K562 (cell line): Measurements from ENCODE around the gene OPCML.

Experiments used
- CHD4 ChIP-seq: fragments of 200-600 bp; sonication (generic); IDR thresholded peaks from 3 replicates; pipeline ENCODE4 v1.6.1; 2012; ENCODE audit warnings: low read depth, mild to moderate bottlenecking, mixed read lengths, low read length, inconsistent platforms; ENCODE audit not compliant: insufficient read depth, insufficient replicate concordance, poor library complexity, severe bottlenecking
- ESRRB ChIP-seq: fragments of 250-450 bp; sonication (Bioruptor Pico); IDR thresholded peaks from 2 replicates; pipeline ENCODE4 v1.5.0; 2020; ENCODE audit warnings: mild to moderate bottlenecking, moderate library complexity, borderline replicate concordance
- EZH2 ChIP-seq: IDR thresholded peaks from 2 replicates; pipeline ENCODE4 v1.6.1; 2012; ENCODE audit warnings: low read depth, mild to moderate bottlenecking, inconsistent platforms, low read length, borderline replicate concordance
- MXI1 ChIP-seq: IDR thresholded peaks from 2 replicates; pipeline ENCODE4 v1.6.1; 2011; ENCODE audit warnings: low read depth, mild to moderate bottlenecking, improper control_type of control experiment, low read length
- MYC ChIP-seq, 2 experiments: fragments of 250-450 bp in 1 of 2; sonication (Bioruptor Pico) in 1 of 2; IDR thresholded peaks; 2 replicates each; pipeline versions ENCODE4 v1.5.1 to v1.6.1; 2012 to 2021; ENCODE audit warnings: low read depth in 2 of 2, borderline replicate concordance in 1 of 2, improper control_type of control experiment in 1 of 2, low read length in 1 of 2, mild to moderate bottlenecking in 1 of 2, moderate library complexity in 1 of 2
- SIN3A ChIP-seq, 2 experiments: fragments of 150-350 bp in 1 of 2; IDR thresholded peaks; 2 replicates each; pipeline ENCODE4 v1.6.1; 2011 to 2016; ENCODE audit warnings: borderline replicate concordance in 2 of 2, low read depth in 2 of 2, low read length in 2 of 2, mild to moderate bottlenecking in 2 of 2, moderate library complexity in 2 of 2; ENCODE audit not compliant: control insufficient read depth in 1 of 2
- TFAM ChIP-seq: fragments of 250-450 bp; sonication (Bioruptor Pico); conservative IDR thresholded peaks from 2 replicates; pipeline ENCODE4 v1.5.0; 2021; ENCODE audit warnings: mild to moderate bottlenecking, moderate library complexity
- ZNF274 ChIP-seq: IDR thresholded peaks from 2 replicates; pipeline ENCODE4 v1.6.1; 2011; ENCODE audit warnings: low read depth, mild to moderate bottlenecking, low read length, moderate library complexity, borderline replicate concordance
- ZNF695 ChIP-seq: fragments of 450-650 bp; formaldehyde crosslinking; IDR thresholded peaks from 2 replicates; pipeline ENCODE4 v1.4.0; 2020; ENCODE audit warnings: mild to moderate bottlenecking, moderate library complexity
- TF ChIP-seq, protein P1 (sequence below): fragments of 250-450 bp; sonication (Bioruptor Pico); IDR thresholded peaks from 2 replicates; pipeline ENCODE4 v1.8.0; 2022; ENCODE audit warnings: moderate library complexity, mild to moderate bottlenecking, inconsistent platforms
- TF ChIP-seq, protein P2 (sequence below), 3 experiments: IDR thresholded peaks in 2 of 3; conservative IDR thresholded peaks in 1 of 3; 2 replicates each; pipeline ENCODE4 v1.5.1; 2011 to 2012; ENCODE audit warnings: low read length in 3 of 3, mild to moderate bottlenecking in 3 of 3, control low read depth in 2 of 3, improper control_type of control experiment in 1 of 3, inconsistent platforms in 1 of 3, low read depth in 1 of 3, mixed read lengths in 1 of 3, moderate library complexity in 1 of 3; ENCODE audit not compliant: insufficient read depth in 2 of 3
- TF ChIP-seq, protein P3 (sequence below), 2 experiments: fragments of 450-650 bp in 1 of 2; sonication (generic) in 1 of 2; formaldehyde crosslinking in 1 of 2; IDR thresholded peaks in 1 of 2; conservative IDR thresholded peaks in 1 of 2; 2 replicates each; pipeline versions ENCODE4 v1.6.1 to v1.8.1; 2016 to 2023; ENCODE audit warnings: mild to moderate bottlenecking in 2 of 2, moderate library complexity in 2 of 2, inconsistent platforms in 1 of 2, missing genetic modification reagents in 1 of 2

DNA sequence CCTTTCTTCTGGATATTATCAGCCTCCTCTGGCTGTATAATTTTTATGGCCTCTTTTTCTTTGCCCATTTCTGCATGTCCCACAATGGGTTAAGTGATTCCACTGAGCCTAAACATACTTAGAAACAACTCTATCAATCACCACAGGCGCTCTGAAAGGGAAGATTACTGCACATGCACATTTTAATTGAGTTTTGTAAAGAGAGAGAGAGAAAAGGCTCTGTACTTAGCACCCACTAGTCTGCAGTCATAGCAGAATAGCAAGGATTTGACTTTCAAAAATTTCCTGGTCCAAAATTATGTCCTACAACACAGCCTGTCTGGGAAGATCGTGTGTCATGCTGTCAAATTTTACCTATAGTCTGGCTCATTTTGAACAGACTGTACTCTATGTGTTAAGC, 758.5 kb downstream of the OPCML start:
- no peak for TF ChIP-seq CHD4
- TF ChIP-seq, protein P1, sequence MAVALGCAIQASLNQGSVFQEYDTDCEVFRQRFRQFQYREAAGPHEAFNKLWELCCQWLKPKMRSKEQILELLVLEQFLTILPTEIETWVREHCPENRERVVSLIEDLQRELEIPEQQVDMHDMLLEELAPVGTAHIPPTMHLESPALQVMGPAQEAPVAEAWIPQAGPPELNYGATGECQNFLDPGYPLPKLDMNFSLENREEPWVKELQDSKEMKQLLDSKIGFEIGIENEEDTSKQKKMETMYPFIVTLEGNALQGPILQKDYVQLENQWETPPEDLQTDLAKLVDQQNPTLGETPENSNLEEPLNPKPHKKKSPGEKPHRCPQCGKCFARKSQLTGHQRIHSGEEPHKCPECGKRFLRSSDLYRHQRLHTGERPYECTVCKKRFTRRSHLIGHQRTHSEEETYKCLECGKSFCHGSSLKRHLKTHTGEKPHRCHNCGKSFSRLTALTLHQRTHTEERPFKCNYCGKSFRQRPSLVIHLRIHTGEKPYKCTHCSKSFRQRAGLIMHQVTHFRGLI (CRISPR knock-in tag) = no peak
- TF ChIP-seq, protein P2, sequence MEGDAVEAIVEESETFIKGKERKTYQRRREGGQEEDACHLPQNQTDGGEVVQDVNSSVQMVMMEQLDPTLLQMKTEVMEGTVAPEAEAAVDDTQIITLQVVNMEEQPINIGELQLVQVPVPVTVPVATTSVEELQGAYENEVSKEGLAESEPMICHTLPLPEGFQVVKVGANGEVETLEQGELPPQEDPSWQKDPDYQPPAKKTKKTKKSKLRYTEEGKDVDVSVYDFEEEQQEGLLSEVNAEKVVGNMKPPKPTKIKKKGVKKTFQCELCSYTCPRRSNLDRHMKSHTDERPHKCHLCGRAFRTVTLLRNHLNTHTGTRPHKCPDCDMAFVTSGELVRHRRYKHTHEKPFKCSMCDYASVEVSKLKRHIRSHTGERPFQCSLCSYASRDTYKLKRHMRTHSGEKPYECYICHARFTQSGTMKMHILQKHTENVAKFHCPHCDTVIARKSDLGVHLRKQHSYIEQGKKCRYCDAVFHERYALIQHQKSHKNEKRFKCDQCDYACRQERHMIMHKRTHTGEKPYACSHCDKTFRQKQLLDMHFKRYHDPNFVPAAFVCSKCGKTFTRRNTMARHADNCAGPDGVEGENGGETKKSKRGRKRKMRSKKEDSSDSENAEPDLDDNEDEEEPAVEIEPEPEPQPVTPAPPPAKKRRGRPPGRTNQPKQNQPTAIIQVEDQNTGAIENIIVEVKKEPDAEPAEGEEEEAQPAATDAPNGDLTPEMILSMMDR (IDR thresholded peaks at IDR 0.05 in 2 of 3, conservative IDR thresholded peaks at IDR 0.05 in 1 of 3; ENCODE audit: insufficient read depth in 2 of 3, low read depth in 1 of 3, low read length in 3 of 3) = no peak
- no peak for TF ChIP-seq ESRRB (CRISPR knock-in tag)
- no peak for TF ChIP-seq MYC (IDR thresholded peaks at IDR 0.05; ENCODE audit: low read depth, low read length)
- TF ChIP-seq MYC (CRISPR knock-in tag; IDR thresholded peaks at IDR 0.05; ENCODE audit: borderline replicate concordance, low read depth) = no peak
- TF ChIP-seq SIN3A (IDR thresholded peaks at IDR 0.05; ENCODE audit: borderline replicate concordance in 2 of 2, control insufficient read depth in 1 of 2, low read depth in 2 of 2, low read length in 2 of 2) = no peak
- no peak for TF ChIP-seq ZNF274
- no peak for TF ChIP-seq EZH2
- no peak for TF ChIP-seq ZNF695 (CRISPR knock-in tag)
- no peak for TF ChIP-seq MXI1
- TF ChIP-seq TFAM (CRISPR knock-in tag) = no peak
- TF ChIP-seq, protein P3, sequence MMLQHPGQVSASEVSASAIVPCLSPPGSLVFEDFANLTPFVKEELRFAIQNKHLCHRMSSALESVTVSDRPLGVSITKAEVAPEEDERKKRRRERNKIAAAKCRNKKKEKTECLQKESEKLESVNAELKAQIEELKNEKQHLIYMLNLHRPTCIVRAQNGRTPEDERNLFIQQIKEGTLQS (IDR thresholded peaks at IDR 0.05) = no peak
- TF ChIP-seq, protein P3 (CRISPR knock-in tag; conservative IDR thresholded peaks at IDR 0.05) = no peak
